HCT116 (cell line): Measurements from ENCODE around the gene SPSB4. TPM values are rescaled to one million over a fixed set of nuclear protein-coding genes. Genes with fewer than 3 reads are reported as not detected.

Experiments
- ATAC-seq: fragments of 200-7000 bp; cut with Tn5 transposase; 2 replicates; pipeline ENCODE4 v1.9.1; 2020; ENCODE audit warnings: mild to moderate bottlenecking, moderate library complexity
- BruUV-seq: library from RNA; stranded (reverse); fragments of 400-500 nt; replicated peaks from 2 replicates; lab custom pipeline; 2021; lab: Mats Ljungman, UMichigan
- CTCF ChIA-PET: fragments of 300-600 bp; sonication (Branson Sonifier 250); formaldehyde crosslinking; loops from one replicate; lab custom pipeline; 2021; ENCODE audit warnings: antibody characterized with exemption; lab: Charles Lee
- POLR2A ChIA-PET: fragments of 300-600, 350-600 bp; sonication (Branson Sonifier 250); formaldehyde crosslinking; loops from one replicate; lab custom pipeline; 2021; ENCODE audit warnings: antibody characterized with exemption; lab: Charles Lee
- RAD21 ChIA-PET, 2 experiments: fragments of 300-600 bp; sonication (Branson Sonifier 250); formaldehyde crosslinking; loops; one replicate each; lab custom pipeline; 2023; ENCODE audit warnings: low total read pairs in 2 of 2; ENCODE audit not compliant: uncharacterized antibody in 2 of 2, unreplicated experiment in 2 of 2, low non-redundant PET in 1 of 2; lab: Charles Lee
- DNase-seq: peaks from one replicate; pipeline ENCODE4 v3.0.0-alpha.2; 2010; ENCODE audit warnings: low read depth, low spot score
- H2AFZ ChIP-seq: fragments of 200-600 bp; shearing (Covaris generic), sonication (generic); 2 replicates; pipeline ENCODE4 v1.6.1; 2017; ENCODE audit warnings: low read depth, mixed run types, mixed read lengths, antibody characterized with exemption, low read length; ENCODE audit not compliant: poor library complexity, severe bottlenecking
- H3K27ac ChIP-seq: 2 replicates; pipeline ENCODE4 v1.5.1; 2012; ENCODE audit warnings: low read depth, low read length
- H3K27me3 ChIP-seq: fragments of 200-600 bp; sonication (generic); 2 replicates; pipeline ENCODE4 v1.6.1; 2016; ENCODE audit warnings: mixed run types, low read length, mixed read lengths; ENCODE audit not compliant: insufficient read depth
- H3K36me3 ChIP-seq, 2 experiments: fragments of 200-500 bp in 1 of 2; fragments of 200-600 bp in 1 of 2; sonication (Bioruptor generic) in 1 of 2; sonication (generic) in 1 of 2; 2 replicates each; pipeline versions ENCODE4 v1.5.1 to v1.6.1; 2014 to 2016; ENCODE audit warnings: low read length in 2 of 2, inconsistent platforms in 1 of 2, mixed read lengths in 1 of 2, mixed run types in 1 of 2; ENCODE audit not compliant: insufficient read depth in 2 of 2, control insufficient read depth in 1 of 2
- H3K4me1 ChIP-seq, 2 experiments: fragments of 200-600 bp in 1 of 2; sonication (generic) in 1 of 2; 2 replicates each; pipeline versions ENCODE4 v1.5.1 to v1.6.1; 2012 to 2017; ENCODE audit warnings: low read length in 2 of 2, inconsistent platforms in 1 of 2, mild to moderate bottlenecking in 1 of 2, mixed read lengths in 1 of 2, mixed run types in 1 of 2, moderate library complexity in 1 of 2; ENCODE audit not compliant: insufficient read depth in 2 of 2, control insufficient read depth in 1 of 2
- H3K4me2 ChIP-seq: fragments of 200-600 bp; sonication (generic); 2 replicates; pipeline ENCODE4 v1.6.1; 2017; ENCODE audit warnings: mixed run types, low read length, mixed read lengths
- H3K4me3 ChIP-seq, 2 experiments: fragments of 200-600 bp in 1 of 2; sonication (generic) in 1 of 2; replicated peaks in 1 of 2; 2 replicates each; pipeline ENCODE4 v1.5.1; 2011 to 2016; ENCODE audit warnings: low read length in 2 of 2, control low read depth in 1 of 2, low read depth in 1 of 2, mild to moderate bottlenecking in 1 of 2, mixed read lengths in 1 of 2, mixed run types in 1 of 2
- H3K79me2 ChIP-seq: fragments of 200-600 bp; sonication (generic); 2 replicates; pipeline ENCODE4 v1.6.1; 2017; ENCODE audit warnings: mild to moderate bottlenecking, mixed run types, low read length, moderate library complexity, mixed read lengths; ENCODE audit not compliant: insufficient read depth
- H3K9ac ChIP-seq: fragments of 200-600 bp; sonication (generic); 2 replicates; pipeline ENCODE4 v1.6.1; 2016; ENCODE audit warnings: low read length, mixed read lengths
- H3K9me2 ChIP-seq: fragments of 200-600 bp; sonication (generic), shearing (Covaris generic); 2 replicates; pipeline ENCODE4 v1.6.1; 2017; ENCODE audit warnings: mixed run types, mild to moderate bottlenecking, moderate library complexity; ENCODE audit not compliant: insufficient read depth
- H3K9me3 ChIP-seq, 2 experiments: fragments of 200-500 bp in 1 of 2; fragments of 200-600 bp in 1 of 2; sonication (Bioruptor generic) in 1 of 2; sonication (generic) in 1 of 2; 2 replicates each; pipeline ENCODE4 v1.6.1; 2014 to 2017; ENCODE audit warnings: low read length in 2 of 2, mixed read lengths in 2 of 2, inconsistent platforms in 1 of 2, low read depth in 1 of 2, mild to moderate bottlenecking in 1 of 2, mixed run types in 1 of 2, moderate library complexity in 1 of 2; ENCODE audit not compliant: control insufficient read depth in 1 of 2, insufficient read depth in 1 of 2
- H4K20me1 ChIP-seq: fragments of 200-600 bp; sonication (generic), shearing (Covaris generic); 2 replicates; pipeline ENCODE4 v1.6.1; 2017; ENCODE audit warnings: mixed run types, mild to moderate bottlenecking, moderate library complexity; ENCODE audit not compliant: insufficient read depth
- CEBPB ChIP-seq: IDR thresholded peaks from 2 replicates; pipeline ENCODE4 v1.6.1; 2012; ENCODE audit warnings: low read depth
- ELF1 ChIP-seq: IDR thresholded peaks from 2 replicates; pipeline ENCODE4 v1.6.1; 2012; ENCODE audit warnings: low read depth, borderline replicate concordance
- EZH2 ChIP-seq: fragments of 200-600 bp; sonication (generic); IDR thresholded peaks from 2 replicates; pipeline ENCODE4 v1.6.1; 2017; ENCODE audit warnings: antibody characterized with exemption, mixed run types
- POLR2AphosphoS5 ChIP-seq: IDR thresholded peaks from 2 replicates; pipeline ENCODE4 v1.6.1; 2011; ENCODE audit warnings: mild to moderate bottlenecking, low read depth, low read length, moderate library complexity
- TCF7L2 ChIP-seq: IDR thresholded peaks from 2 replicates; pipeline ENCODE4 v1.7.0; 2011; ENCODE audit warnings: borderline replicate concordance, inconsistent platforms; ENCODE audit not compliant: insufficient read depth, insufficient read length; ENCODE audit errors: extremely low read depth
- intact Hi-C: fragments of 100-400 bp; cut with micrococcal nuclease; formaldehyde crosslinking; loops from 2 replicates; pipeline ENCODE4 v1.10.0; 2022
- total RNA-seq: library from RNA; stranded (reverse); gene quantifications from one replicate; pipeline ENCODE4 v1.2.1, GENCODE V29; 2021; ENCODE audit not compliant: unreplicated experiment
- TF ChIP-seq, protein P1 (sequence below): IDR thresholded peaks from 2 replicates; pipeline ENCODE4 v1.6.1; 2012; ENCODE audit warnings: low read depth
- TF ChIP-seq, protein P2 (sequence below), 3 experiments: fragments of 200-600 bp in 1 of 3; sonication (generic) in 1 of 3; IDR thresholded peaks in 2 of 3; conservative IDR thresholded peaks in 1 of 3; 2 replicates each; pipeline ENCODE4 v1.5.1; 2012 to 2017; ENCODE audit warnings: low read depth in 2 of 3, low read length in 2 of 3, antibody characterized with exemption in 1 of 3, borderline replicate concordance in 1 of 3, control low read depth in 1 of 3, mild to moderate bottlenecking in 1 of 3, mixed read lengths in 1 of 3, mixed run types in 1 of 3, moderate library complexity in 1 of 3; ENCODE audit not compliant: insufficient read depth in 1 of 3

Gene SPSB4
- total RNA-seq, 1 experiment from 2014 or later = 0.57 TPM

DNA sequence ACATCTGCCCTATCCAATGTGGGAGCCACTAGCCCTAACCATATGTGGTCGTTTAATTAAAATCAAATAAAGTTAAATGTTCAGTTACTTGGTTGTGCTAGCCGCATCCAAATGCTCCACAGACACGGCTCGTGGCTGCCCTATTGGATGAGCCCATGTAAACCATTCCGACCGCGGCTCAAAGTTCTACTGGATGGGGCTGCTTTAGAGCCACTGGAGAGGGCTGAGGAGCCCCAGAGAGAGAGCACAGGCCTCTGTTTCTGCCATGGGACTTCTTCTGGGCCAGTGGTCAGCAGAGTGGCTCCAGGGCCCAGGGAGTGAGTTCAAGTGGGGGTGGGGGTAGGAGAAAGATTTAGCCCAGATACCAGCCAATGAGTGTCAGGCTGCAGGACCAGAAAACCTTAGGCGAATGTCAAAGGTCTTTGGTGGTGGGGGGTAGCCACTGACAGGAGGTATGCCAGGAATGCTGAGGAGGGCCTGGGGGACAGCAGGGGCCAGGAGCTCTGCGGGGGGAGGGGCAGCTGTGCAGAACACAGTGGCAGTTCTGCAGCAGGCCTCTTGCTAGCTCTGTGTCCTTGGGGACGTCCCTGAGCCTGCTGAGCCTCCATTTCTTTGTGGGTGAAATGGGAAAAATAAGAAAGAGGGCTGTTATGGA lies 30.1 kb downstream of the SPSB4 start (continued):
- TF ChIP-seq, protein P1, sequence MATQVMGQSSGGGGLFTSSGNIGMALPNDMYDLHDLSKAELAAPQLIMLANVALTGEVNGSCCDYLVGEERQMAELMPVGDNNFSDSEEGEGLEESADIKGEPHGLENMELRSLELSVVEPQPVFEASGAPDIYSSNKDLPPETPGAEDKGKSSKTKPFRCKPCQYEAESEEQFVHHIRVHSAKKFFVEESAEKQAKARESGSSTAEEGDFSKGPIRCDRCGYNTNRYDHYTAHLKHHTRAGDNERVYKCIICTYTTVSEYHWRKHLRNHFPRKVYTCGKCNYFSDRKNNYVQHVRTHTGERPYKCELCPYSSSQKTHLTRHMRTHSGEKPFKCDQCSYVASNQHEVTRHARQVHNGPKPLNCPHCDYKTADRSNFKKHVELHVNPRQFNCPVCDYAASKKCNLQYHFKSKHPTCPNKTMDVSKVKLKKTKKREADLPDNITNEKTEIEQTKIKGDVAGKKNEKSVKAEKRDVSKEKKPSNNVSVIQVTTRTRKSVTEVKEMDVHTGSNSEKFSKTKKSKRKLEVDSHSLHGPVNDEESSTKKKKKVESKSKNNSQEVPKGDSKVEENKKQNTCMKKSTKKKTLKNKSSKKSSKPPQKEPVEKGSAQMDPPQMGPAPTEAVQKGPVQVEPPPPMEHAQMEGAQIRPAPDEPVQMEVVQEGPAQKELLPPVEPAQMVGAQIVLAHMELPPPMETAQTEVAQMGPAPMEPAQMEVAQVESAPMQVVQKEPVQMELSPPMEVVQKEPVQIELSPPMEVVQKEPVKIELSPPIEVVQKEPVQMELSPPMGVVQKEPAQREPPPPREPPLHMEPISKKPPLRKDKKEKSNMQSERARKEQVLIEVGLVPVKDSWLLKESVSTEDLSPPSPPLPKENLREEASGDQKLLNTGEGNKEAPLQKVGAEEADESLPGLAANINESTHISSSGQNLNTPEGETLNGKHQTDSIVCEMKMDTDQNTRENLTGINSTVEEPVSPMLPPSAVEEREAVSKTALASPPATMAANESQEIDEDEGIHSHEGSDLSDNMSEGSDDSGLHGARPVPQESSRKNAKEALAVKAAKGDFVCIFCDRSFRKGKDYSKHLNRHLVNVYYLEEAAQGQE = no peak
- no peak for TF ChIP-seq POLR2AphosphoS5
- TF ChIP-seq CEBPB = no peak
- TF ChIP-seq, all 23 proteins: peak for 0

DNA sequence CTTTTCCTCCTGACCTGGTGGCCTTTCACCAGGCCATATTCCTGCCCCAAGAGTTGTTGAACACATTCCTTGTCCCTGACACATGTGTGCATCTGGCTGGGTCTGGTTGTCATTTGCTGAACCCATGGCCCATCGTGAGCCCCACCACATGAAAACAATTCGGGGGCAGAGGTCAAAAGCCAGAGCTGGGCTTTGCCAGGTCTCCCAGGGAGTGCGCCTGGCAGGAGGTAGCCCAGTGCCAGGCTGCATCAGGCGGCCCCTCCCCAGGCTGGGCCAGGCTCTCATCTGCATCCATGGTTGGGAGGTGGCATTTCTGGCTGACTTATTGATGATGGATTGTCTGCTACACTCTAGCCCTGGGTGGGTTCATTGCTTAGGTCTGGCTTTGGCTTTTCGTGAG lies 30.9 kb downstream of the SPSB4 start:
- DNase-seq (no peak), ATAC-seq (no peak)
- Histone ChIP-seq H3K36me3 (no peaks in the 10 kb centered on the region), H3K4me3 (no peak overlapping the region), H4K20me1 (no peaks in the 10 kb centered on the region), H3K4me2 (no peak overlapping the region), H3K27me3 (no peaks in the 10 kb centered on the region; the same call in 1 of the 2 replicates), H3K9me2 (no peaks in the 10 kb centered on the region), H3K27ac (no peak overlapping the region), H3K4me1 (no peaks in the 10 kb centered on the region), H3K79me2 (no peaks in the 10 kb centered on the region), H3K9ac (no peak overlapping the region), H2AFZ (no peak overlapping the region), H3K9me3 (no peaks in the 10 kb centered on the region)
- CTCF ChIA-PET = no interaction called here
- BruUV-seq = no TSS peak
- intact Hi-C loops = no loop called here
- RAD21 ChIA-PET = no interaction called here
- TF ChIP-seq, protein P2, sequence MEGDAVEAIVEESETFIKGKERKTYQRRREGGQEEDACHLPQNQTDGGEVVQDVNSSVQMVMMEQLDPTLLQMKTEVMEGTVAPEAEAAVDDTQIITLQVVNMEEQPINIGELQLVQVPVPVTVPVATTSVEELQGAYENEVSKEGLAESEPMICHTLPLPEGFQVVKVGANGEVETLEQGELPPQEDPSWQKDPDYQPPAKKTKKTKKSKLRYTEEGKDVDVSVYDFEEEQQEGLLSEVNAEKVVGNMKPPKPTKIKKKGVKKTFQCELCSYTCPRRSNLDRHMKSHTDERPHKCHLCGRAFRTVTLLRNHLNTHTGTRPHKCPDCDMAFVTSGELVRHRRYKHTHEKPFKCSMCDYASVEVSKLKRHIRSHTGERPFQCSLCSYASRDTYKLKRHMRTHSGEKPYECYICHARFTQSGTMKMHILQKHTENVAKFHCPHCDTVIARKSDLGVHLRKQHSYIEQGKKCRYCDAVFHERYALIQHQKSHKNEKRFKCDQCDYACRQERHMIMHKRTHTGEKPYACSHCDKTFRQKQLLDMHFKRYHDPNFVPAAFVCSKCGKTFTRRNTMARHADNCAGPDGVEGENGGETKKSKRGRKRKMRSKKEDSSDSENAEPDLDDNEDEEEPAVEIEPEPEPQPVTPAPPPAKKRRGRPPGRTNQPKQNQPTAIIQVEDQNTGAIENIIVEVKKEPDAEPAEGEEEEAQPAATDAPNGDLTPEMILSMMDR (IDR thresholded peaks at IDR 0.05 in 2 of 3, conservative IDR thresholded peaks at IDR 0.05 in 1 of 3; ENCODE audit: borderline replicate concordance in 1 of 3, insufficient read depth in 1 of 3, low read depth in 2 of 3, low read length in 2 of 3) = no peak
- TF ChIP-seq ELF1 = no peak
- no peak for TF ChIP-seq TCF7L2
- no peak for TF ChIP-seq EZH2
- TF ChIP-seq POLR2AphosphoS5 = no peak
- POLR2A ChIA-PET = no interaction called here
